GM19468 (cell line): ENCODE measurements around the gene CCDC180.
"Not testable (repeated sequence)": the region's sequence is repeated elsewhere in the genome, so short reads cannot be mapped to it uniquely, and the experiment has no call there.

ENCODE experiments used
- ATAC-seq: cut with Tn5 transposase; IDR thresholded peaks from one replicate; pipeline ENCODE4 v1.9.1; 2021; ENCODE audit warnings: mild to moderate bottlenecking, moderate library complexity, moderate number of reproducible peaks; ENCODE audit not compliant: unreplicated experiment; ENCODE audit errors: extremely low read depth

CCDC180 gene

GRCh38 chr9:97310023-97310422 lies 2.6 kb downstream of the CCDC180 start:
- ATAC-seq: no peak

- ATAC-seq: no peak
Measured at GRCh38 chr9:97310896-97311295, 3.4 kb downstream of the CCDC180 start.

GRCh38 chr9:97311798-97312500 lies 4.5 kb downstream of the CCDC180 start:
- no peak for ATAC-seq

GRCh38 chr9:97312556-97312955 lies 5.1 kb downstream of the CCDC180 start:
- ATAC-seq: no peak

DNA sequence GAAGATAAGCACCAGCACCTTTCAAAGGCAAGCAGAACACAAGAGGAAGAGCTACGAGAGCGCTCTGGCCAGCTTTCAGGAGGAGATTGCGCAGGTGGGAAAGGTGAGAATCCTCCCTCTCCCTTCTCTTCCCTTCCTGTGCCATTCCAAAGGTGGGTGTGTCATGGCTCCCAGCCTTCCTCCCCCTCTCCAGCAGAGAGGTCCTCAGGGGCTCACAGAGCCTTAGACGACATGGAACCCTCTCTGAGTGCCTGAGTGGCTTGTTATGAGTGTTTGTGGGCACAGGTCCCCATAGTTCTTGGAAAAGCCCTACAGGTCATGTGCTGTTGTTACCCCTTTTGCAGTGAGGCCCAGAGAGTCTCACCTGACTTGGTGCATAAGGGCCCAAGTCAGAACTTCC lies 5.8 kb downstream of the CCDC180 start:
- no peak for ATAC-seq

DNA sequence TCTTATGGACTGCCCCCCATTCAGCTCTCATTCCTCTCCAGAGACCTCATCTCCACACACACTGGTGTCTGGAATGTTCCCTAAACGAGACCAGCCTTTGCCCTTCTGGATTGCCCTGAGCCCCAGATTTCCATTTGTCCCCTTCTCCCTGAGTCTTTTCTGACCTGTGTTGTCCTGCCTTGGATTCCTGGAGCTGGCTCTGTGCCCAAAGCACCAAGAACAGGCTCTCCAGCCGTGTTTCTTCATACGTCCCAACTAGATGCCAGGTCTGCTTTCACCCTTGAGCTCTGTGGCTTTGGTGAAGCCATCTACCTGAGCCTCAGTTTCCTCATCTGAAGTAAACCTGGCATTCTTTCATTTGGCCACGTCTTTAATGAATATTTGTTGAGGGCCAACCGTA lies 6.3 kb downstream of the CCDC180 start:
- no peak for ATAC-seq

DNA sequence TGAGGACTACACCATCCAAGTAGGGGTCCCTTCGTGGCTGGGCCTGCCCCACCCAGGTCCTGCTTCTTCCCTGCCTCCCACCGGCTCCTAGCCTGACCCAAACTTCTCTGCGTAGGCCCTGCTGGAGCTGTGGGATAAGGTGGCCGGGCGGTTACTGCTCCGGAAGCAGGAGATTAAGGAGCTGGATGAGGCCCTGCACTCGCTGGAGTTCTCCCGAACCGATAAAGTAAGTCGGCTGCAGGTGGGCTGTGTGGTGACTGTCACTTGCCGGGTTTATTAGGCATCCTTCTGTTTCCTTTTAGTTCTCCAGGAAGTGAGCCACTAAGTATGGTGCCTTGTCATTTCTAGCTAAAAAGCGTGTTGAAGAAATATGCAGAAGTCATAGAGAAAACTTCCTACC lies 7.0 kb downstream of the CCDC180 start:
- no peak for ATAC-seq

DNA sequence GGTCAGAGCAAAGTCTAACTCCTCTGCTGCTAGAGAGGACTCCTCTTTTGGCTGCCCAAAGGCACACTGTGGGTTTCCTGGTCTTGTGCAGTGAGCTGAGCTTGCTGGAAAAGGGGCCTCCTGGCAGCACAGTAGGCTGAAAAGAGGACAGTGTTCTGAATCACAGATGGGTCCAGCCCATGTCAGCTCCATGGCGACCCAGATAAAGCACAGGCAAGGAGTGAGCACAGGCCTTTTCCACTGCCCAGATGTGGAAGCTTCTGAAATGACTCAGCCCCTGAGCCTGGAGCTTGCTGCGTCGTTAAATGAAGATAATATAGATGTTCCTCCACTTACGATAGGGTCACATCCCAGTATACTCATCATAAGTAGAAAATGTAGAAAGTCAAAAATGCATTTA lies 8.1 kb downstream of the CCDC180 start:
- no peak for ATAC-seq

- ATAC-seq: no peak
Measured at GRCh38 chr9:97316904-97317303, 9.4 kb downstream of the CCDC180 start.

GRCh38 chr9:97318433-97318832 lies 11.0 kb downstream of the CCDC180 start:
- no peak for ATAC-seq

GRCh38 chr9:97319395-97319794 lies 11.9 kb downstream of the CCDC180 start:
- no peak for ATAC-seq

DNA sequence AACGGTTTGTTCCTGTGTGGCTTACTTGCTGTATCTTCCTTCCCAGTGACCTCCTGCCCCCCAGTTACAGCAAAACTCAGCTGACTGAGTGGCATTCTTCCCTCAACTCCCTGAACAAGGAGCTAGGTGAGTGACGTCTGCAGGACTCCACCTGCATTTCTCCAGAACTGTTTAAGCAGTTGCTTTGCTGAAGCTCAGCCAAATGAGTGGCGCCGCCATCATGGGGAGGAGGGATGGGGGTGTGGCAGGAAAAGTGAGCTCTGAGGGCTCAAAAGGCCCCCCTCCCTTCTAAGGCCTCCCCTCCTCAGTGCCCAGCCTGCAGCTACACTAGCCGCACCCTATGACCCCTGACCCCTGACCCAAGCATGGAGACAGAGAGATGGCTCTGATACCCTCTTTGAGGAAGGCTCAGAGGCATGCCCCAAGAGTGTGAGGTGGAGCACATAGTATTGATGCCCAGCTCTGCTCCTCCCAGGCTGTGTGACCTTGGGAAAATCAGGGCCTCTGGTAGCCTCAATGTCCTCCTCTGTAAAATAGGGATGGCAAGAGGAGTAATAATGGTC lies 12.7 kb downstream of the CCDC180 start:
- ATAC-seq: no peak

DNA sequence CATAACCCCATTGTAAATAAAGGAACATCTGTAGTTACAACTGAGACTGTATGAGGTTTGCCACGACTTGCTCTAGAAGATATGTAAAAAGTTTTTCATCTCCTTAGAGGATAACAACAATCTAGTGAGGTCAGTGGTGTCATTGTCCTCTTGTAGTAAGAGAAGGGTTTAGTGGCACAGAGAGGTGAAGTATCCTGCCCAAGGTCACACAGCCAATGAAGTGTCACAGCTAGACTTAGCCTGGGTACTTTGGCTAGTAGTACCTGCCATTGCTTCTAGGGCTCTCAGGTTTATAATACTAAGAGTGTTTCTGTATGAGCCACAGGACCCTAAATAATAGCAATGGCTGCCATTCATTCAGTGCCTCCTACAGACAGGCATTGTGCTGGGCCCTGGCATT lies 13.8 kb downstream of the CCDC180 start:
- no peak for ATAC-seq

DNA sequence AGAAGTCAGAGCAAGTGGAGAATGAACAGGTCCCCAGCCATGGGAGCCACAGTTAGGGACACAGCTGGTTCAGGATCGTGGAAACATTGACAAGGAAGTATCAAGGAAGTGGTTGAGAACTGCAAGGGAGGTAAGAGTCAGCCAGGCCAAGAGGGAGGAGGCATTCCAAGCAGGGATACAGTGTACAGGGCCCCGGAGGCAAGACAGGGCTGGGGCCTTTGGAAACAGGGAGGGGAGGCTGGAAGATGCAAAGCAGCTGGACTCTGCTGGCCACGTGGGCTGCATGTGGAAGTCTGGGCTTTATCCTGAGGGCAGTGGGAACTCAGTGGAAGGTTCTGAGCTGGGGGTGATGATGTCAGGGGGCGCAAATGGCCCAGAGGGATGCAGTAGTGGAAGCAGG lies 14.2 kb downstream of the CCDC180 start:
- no peak for ATAC-seq

GRCh38 chr9:97322105-97322504 lies 14.6 kb downstream of the CCDC180 start:
- no peak for ATAC-seq

DNA sequence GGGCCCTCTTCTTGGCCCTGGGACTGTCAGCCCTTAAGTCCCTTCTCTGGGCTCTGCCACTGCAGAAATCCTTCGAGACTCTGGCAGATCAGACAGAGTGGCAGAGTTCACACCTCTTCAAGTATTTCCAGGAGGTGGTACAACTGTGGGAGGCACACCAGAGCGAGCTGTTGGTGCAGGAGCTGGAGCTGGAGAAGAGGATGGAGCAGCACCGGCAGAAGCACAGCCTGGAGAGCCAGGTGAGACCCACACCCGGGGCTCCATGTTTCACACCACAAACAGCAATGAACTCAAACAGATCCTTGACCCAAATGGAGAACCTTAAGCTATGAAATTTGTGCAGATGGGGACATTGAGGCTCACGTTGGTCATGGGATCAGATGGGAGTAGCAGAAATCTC lies 17.5 kb downstream of the CCDC180 start:
- no peak for ATAC-seq

GRCh38 chr9:97327562-97327961 lies 20.1 kb downstream of the CCDC180 start:
- no peak for ATAC-seq

- ATAC-seq: no peak
Measured at GRCh38 chr9:97332993-97333392, 25.5 kb downstream of the CCDC180 start.

DNA sequence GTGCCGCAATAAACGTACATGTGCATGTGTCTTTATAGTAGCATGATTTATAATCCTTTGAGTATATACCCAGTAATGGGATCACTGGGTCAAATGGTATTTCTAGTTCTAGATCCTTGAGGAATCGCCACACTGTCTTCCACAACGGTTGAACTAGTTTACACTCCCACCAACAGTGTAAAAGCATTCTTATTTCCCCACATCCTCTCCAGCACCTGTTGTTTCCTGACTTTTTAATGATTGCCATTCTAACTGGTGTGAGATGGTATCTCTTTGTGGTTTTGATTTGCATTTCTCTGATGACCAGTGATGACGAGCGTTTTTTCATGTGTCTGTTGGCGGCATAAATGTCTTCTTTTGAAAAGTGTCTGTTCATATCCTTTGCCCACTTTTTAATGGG lies 28.2 kb downstream of the CCDC180 start:
- ATAC-seq: not testable (repeated sequence)

DNA sequence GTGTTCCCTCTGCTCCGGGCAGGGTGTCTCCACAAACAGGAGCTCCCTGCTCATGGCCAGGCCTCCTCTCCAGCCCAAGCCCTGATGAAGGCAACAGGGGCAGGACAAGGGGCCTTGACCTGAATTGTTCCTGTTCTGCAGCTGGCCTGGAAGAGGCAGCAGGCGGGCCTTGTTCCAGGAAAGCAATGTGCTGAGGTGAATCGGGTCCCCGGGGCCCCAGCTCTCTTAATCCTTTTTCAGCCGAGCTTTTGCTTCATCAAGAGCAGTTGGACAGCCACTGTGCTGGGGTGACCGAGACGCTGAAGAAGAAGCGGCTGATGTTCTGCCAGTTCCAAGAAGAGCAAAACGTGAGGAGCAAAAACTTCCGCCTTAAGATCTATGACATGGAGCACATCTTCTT lies 41.4 kb downstream of the CCDC180 start:
- ATAC-seq: no peak

DNA sequence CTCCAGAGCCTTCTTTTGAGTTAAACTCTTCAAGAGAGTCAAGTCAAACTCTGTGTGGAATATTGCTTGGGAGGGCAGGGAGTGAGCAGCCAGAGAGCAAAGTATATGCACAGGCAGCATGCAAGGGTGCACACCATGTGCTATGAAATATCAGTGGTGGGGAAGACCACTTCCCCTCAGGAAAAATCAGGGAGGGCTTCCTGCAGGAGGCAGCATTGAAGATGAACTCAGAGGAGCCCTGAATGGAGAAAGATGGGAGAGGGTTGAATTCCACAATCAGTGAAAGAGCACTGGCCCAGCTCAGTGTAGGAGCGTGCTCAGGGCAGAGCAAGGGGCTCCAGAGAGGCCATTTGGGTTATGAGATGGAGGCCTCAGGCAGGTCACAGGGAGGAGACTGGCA lies 41.9 kb downstream of the CCDC180 start:
- no peak for ATAC-seq

DNA sequence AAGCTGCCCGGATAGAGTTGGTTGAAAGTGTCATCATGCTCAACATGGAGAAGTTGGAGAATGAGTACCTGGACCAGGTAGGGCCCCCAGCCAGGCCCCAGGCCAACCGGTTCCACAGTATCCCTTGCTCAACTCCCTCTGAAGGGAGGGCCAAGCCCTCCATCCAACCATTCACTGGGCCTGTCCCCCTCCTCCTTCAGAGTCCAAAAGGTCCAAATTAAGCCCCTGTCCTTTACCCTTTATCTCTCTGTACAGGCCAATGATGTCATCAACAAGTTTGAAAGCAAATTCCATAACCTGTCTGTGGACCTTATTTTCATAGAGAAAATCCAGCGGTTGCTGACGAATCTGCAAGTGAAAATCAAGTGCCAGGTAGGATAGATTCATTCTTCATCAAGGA lies 47.2 kb downstream of the CCDC180 start:
- ATAC-seq: no peak
